ENCODE measurements around the gene PDS5B.
"Not testable (repeated sequence)": the region's sequence is repeated elsewhere in the genome, so short reads cannot be mapped to it uniquely, and the experiment has no call there.

The PDS5B gene

DNA sequence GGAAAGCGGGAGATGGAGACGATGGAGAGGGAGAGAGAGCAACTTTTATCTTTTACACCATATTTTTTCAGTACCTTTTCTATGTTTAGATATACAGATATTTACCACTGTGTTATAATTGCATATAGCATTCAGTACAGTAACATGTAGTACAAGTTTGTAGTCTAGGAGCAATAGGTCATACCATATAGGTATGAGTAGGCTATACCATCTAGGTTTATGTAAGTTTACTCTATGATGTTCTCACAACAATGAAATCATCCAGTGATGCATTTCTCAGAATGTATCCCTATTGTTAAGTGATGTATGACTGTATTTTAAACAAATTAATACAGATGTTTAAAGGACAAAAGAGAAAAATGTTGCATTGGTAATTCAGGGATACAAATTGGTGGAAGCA is 136.1 kb downstream of the PDS5B start:
- DNase-seq (ENCODE audit: low read depth in 1 of 2, low spot score in 1 of 2): no peak

DNA sequence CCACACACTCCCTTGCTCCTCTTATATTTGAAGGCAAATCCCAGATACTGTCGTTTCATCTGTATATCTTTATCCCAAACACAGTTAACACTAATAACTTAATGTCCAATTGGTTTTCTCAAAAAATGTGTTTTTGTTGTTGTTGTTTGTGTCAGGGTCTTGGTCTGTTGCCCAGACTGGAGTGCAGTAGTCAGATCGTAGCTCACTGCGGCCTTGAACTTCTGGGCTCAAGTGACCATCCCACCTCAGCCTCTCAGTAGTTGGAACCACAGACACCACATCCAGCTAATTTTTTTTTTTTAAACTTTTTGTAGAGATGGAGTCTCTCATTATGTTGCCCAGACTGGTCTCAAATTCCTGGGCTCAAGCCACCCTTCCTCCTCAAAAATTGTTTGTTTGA is 137.7 kb downstream of the PDS5B start:
- DNase-seq (ENCODE audit: low read depth in 1 of 2, low spot score in 1 of 2): no peak

DNA sequence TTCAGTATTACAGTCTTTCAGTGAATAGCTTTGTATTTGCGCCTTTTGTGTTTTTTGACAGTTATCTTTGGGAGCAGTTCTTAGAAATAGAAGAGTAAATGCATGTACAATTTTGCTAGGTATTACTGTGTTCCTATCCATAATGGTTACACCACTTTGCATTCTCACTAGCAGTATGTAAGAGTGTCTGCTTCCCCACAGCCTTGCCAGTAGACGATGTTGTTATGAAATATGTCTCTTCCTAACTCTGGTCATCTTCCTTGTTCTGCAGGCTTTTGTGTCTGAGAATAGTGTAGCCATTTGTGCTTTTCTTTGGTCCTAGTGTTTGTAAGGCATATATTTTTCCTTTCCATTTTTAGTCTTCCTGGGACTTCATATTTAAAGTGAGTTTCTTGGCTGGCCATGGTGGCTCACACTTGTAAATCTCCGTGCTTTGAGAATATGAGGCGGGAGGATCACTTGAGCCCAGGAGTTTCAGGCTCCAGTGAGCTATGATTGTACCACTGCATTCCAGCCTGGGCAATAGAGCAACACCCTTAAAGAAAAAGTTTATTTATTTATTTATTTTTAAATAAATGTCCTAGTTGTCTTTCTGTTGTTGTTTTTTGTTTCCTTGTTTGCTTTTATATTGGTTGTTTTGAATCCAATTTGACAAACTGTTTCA is 140.3 kb downstream of the PDS5B start:
- no peak for DNase-seq (ENCODE audit: low read depth in 1 of 2, low spot score in 1 of 2)

DNA sequence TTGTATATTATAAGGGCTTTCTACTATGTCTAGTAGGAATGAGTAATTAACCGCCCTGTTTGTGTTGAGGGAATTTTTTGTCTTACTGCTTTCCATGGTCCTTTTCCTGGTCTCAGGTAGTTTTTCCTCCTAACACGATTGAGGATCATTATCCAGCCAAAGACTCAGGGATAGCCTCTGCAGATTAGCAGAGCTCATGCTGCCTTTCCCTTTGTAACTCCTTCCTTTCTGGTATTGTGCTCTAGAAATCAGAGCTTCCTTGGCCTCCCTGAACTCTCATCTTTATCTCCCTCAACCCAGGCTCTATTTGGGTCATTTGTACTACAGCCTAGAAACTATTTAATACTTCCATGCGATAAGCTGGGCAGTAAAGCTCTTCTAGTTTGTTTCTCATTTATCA is 142.1 kb downstream of the PDS5B start:
- DNase-seq (ENCODE audit: low read depth in 1 of 2, low spot score in 1 of 2): no peak

DNA sequence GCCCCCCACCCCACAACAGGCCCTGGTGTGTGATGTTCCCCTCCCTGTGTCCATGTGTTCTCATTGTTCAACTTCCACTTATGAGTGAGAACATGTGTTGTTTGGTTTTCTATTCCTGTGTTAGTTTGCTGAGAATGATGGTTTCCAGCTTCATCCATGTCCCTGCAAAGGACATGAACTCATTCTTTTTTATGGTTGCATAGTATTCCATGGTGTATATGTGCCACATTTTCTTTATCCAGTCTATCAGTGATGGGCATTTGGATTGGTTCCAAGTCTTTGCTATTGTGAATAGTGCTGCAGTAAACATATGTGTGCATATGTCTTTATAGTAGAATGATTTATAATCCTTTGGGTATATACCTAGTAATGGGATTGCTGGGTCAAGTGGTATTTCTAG is 142.8 kb downstream of the PDS5B start:
- not testable (repeated sequence) for DNase-seq (ENCODE audit: low read depth in 1 of 2, low spot score in 1 of 2)

DNA sequence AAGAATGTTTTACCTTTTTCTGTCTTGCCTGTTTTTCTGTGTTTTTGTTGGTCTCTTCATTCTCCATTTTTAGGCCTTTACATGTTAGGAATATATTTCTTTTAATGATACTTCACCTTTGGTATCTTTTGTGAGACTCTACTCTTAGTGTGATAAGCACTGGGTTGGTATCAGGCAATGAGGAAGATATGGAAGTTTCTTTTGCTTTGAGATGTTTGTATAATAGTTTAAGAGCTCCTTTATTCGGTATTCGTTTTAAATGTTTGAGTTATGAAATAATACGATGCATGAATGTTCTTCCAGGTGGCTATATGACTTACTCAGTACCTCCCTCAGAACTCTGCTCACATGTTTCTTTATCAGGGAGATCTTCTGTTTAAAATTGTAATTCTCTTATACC is 144.8 kb downstream of the PDS5B start:
- DNase-seq (ENCODE audit: low read depth in 1 of 2, low spot score in 1 of 2): no peak

DNA sequence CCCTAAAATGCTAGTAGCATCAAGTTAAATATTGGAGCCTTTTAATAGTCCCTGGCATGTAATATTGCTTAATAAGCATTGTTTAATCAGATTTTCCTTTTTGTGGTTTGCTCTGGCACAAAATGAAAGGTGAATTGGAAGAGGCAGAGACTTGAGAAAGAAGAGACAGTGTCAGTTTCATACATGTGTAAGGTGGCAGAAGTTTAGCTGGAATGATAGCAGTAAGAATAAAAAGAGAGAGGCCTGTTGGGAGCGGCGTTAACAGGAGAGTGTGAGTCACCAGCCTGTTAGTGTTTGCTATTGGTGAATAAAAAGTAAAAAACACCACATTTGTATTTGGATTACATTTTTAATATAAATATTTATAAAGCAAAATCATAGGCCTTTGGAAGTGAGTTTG is 145.3 kb downstream of the PDS5B start:
- no peak for DNase-seq (ENCODE audit: low read depth in 1 of 2, low spot score in 1 of 2)

DNA sequence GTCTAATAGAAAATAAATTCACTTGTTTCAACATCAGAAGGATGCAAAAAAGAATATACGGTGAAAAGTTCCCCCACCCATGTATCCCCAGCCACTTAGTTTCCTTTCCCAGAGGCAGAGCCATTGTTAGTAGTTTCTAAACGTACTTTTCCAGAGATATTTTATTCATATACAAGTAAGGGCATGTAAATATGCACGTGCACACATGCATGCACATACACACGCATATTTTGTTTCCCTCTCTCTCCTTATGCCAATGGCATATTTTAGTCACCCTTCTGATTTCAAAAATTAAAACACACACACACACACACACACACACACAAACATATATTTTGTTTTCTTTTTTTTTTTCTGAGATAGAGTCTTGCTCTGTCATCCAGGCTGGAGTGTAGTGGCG is 147.4 kb downstream of the PDS5B start:
- DNase-seq (ENCODE audit: low read depth in 1 of 2, low spot score in 1 of 2): no peak

DNA sequence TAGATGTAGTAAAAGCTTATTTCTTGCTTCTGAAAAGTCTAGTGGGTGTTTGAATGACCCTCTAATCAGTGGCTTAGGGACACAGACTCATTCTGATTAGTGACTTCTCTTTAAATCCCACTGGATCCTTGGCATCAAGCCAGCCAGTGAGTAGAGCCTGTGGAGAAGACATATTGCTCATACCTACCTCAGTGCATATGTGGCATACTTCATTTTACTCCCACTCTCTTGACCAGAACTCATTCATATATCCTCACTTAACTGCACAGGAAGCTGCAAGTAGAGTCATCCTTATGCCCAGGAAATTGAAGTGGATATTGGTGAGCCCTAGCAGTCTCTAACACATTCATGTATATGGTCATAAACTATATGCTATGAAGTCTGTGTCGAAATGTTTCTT is 148.3 kb downstream of the PDS5B start:
- DNase-seq (ENCODE audit: low read depth in 1 of 2, low spot score in 1 of 2): no peak

DNA sequence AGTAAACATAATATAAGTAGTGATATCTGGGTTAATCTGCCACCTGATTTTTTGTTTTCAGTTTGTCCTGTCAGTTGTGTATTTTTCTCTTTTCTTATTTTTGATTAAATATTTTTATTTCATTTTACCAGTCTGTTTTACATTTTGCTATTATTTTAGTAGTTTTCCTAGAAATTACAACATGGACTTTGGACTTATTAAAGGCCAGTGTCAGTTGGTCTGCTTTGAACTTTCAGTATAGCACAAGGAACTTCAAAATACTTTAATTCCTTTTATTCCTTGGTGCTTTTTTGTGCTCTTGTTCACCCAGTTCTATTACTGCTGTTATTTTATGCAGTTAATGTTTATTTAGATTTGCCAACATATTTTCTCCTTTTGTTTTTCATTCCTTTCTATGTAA is 149.6 kb downstream of the PDS5B start:
- no peak for DNase-seq (ENCODE audit: low read depth in 1 of 2, low spot score in 1 of 2)

DNA sequence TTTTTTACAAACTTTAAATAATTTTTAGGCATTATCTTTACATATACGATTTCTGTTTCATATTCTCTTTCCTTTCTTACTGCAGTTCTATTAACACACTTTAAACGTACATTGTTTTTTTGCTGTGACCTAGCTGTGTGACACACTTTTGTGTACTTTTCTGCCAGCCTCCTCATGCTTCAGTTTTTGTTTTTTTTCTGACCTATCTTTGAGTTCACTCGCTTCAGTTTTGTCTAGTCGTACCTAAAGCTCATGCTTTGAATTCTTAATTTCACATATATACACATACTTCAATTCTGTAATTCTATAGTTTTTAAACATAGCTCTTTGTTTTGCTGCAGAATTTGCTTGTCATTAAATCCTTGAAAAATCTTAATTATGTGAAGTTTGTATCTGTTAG is 150.4 kb downstream of the PDS5B start:
- no peak for DNase-seq (ENCODE audit: low read depth in 1 of 2, low spot score in 1 of 2)

DNA sequence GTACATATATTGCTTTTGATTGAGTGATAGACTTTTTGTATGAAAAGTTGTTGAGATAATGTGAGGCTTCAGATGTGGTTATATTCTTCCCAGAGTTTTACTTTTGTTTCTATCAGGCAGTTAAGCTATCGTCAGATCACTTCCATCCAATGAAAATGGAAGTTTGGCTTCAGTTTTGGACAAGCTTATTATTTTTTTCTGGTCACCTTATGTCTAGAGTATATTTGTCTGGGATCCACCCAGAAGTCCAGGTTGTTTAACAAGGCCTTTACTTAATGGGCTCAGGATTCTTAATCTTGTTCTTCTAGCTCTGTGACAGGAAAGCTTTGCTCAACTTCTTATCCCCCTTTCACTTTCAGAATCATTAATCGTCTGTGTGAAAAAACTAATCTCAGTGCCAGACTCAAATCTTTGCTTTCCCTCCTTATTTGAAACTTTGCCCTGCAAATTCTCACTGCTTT is 150.9 kb downstream of the PDS5B start:
- DNase-seq (ENCODE audit: low read depth in 1 of 2, low spot score in 1 of 2): no peak

DNA sequence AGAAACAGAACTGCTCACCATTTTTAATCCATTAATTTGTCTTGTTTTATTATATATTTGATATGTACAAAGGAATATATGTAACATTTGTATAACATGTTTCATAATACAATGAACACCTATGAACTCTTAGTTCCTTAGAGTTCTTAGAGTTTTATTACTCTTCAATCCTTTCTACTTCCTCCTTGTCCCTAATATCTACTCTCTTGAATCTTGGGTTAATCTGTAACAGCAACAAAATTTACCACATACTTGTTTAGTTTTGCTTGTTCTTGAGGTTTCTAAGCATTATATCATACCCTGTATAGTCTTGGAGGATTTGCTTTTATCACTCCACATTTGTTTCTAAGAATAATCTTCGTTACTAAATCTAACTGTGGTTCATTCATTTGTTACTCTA is 151.4 kb downstream of the PDS5B start:
- no peak for DNase-seq (ENCODE audit: low read depth in 1 of 2, low spot score in 1 of 2)

DNA sequence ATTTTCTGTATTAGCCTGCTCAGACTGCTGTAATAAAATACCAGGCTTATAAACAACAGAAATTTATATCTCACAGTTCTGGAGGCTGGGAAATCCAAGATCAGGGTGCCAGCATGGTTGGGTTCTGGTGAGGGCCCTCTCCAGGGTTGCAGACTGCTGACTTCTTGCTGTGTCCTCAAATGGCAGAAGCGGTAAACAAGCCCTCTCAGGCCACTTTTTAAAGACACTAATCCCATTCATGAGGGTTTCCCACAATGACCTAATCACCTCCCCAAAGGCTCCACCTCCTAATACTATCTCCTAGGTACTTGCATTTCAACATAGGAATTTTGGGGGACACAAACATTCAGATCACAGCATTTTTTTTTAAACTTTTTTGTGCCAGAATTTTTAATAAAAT is 159.3 kb downstream of the PDS5B start:
- DNase-seq (ENCODE audit: low read depth in 1 of 2, low spot score in 1 of 2): no peak

DNA sequence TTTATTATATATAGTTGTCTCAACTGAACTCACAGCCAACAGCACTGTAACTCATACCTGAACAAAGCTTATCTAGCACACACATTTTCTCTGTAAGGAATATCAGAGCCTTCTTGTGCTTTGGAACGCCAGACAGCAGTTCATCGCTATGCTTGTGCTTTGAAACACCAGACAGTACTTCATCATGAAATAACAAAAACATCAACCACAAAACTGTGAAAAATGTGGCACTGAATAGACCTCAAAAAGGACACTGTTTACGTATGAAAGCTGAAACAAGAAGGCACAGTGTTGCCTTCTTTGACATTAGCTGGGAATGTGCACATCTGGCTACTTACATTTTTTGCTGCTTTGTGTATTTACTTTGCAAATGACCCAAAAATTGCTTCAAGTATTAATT is 160.2 kb downstream of the PDS5B start:
- DNase-seq (ENCODE audit: low read depth in 1 of 2, low spot score in 1 of 2): no peak

DNA sequence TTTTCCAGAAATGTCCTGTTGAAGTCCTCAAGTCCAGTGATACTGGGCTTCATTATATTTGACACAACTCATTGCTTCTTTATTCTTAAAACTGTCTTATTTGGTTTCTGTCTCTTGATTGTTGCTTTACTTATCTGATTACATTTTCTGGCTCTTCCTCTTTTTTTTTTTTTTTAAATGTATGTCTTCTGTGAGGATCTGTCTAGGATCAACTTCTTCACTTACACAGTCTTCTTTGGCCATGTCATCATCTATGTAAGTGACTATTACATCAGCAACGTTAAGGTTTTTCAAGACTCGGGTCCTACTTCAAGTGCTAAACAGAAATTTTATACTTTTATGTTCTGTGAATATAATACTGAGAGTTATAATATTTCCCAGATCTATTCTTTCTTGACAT is 162.1 kb downstream of the PDS5B start:
- DNase-seq (ENCODE audit: low read depth in 1 of 2, low spot score in 1 of 2): no peak

DNA sequence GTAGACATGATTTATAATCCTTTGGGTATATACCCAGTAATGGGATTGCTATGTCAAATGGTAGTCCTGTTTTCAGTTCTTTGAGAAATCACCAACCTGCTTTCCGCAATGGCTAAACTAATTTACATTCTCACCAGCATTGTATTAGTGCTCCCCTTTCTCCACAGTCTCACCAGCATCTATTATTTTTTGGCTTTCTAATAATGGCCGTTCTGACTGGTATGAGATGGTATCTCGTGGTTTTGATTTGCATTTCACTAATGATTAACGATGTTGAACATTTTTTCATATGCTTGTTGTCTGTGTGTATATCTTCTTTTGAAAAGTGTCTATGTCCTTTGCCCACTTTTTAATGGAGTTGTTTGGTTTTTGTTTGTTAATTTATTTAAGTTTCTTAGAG is 165.1 kb downstream of the PDS5B start:
- DNase-seq (ENCODE audit: low read depth in 1 of 2, low spot score in 1 of 2): no peak

DNA sequence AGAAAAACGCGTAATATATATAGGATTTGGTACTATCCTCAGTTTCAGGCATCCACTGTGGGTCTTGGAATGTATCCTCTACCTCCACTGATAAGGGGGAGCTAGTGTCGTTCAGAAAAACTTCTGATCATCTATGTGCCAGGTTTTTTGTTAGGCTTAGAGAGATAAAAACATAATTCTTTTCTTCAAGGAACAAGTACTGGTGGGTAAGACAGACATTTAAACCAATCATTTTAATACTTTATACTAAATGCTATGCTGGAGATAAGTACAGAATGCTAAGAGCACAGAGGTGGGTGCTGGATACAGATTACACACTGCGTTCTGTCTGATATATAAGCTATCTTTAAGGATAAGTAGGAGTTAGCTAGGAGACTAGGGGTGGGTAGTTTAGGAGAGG is 166.1 kb downstream of the PDS5B start:
- no peak for DNase-seq (ENCODE audit: low read depth in 1 of 2, low spot score in 1 of 2)

DNA sequence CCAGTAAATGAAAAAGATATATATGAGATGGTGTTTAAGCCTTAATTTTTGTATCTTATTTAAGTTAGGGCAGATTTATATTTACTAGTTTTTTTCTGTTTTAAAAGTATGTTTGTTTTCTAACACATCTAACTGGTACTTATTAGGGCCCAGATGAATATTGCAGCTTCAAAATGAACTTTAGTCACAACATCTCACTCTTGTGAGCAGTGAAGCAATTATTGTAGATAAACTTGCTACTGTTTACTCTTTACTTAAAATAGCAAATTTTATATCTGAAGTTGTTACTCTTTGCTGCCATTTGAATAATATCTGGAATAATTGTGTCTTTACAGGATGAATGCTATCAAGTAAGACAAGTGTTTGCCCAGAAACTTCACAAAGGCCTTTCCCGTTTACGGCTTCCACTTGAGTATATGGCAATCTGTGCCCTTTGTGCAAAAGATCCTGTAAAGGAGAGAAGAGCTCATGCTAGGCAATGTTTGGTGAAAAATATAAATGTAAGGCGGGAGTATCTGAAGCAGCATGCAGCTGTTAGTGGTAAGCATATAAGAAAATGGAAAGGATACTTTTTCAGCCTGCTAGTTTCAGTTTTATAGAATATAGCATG is 166.8 kb downstream of the PDS5B start:
- no peak for DNase-seq (ENCODE audit: low read depth in 1 of 2, low spot score in 1 of 2)

DNA sequence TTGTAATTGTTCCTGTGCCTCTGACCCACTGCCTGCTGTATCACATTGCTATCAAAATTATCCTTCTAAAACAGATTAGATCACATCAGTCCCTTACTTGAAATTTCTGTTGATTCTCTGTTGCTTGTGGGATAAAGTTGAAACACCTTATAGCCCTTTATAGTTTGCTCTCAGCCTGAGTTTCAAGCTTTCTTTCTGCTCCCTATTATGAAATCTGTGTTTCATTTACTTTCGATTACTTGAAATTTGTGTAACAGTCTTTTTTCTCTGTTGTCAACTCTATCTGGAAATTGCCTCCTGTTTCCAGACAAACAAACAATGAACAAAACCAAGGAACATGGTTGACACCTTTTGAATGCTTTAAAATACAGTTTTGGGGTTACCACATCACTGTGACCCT is 167.9 kb downstream of the PDS5B start:
- no peak for DNase-seq (ENCODE audit: low read depth in 1 of 2, low spot score in 1 of 2)

DNA sequence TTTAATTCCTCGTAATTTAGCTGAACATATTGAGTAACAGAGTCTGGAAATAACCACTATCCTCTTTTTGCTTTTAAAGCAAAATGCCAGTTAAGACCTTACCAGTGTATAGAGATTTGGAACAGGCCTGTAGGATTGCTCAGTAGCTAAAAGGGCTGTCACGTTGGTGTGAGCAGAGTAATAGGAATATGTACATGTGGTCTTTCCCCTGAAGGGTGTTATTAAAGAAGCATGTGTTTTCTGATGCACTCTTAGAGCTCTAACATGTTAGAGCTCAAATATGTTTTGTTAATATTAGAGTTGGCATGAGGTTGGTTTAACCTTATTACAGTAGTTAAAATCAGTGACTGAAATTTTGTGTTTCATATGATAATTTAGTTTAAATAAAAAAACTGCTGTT is 172.9 kb downstream of the PDS5B start:
- DNase-seq (ENCODE audit: low read depth in 1 of 2, low spot score in 1 of 2): no peak

DNA sequence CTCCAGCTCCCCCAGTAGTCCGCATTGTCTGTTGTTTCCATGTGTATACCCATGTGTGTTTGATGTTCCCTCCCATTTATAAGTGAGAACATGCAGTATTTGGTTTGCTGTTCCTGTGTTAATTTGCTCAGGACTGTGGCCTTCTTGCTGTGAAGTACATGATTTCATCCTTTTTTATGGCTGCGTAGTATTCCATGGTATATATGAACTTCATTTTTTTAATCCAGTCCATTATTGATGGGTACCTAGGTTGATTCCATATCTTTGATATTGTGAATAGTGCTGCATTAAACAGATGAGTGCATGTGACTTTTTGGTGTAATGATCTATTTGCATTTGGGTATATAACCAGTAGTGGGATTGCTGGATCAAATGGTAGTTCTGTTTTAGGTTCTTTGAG is 175.2 kb downstream of the PDS5B start:
- no peak for DNase-seq (ENCODE audit: low read depth in 1 of 2, low spot score in 1 of 2)

DNA sequence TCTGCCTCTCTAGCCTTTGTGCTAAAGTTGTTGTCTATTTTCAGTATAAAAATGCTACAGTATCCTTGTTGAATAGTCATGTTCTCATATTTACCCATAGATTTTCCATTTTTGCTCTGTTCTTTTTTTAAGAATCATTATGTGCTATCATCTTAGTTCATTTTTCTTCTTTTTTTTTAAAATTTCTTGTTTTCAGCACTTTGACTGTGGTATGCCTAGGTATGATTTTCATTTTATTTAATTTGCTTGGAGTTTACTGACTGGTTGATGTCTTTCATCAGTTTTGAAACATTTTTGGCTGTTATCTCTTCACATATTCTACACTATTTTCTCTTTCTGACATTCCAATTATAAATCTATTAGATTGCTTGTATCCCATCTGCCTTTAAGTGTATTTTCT is 192.9 kb downstream of the PDS5B start:
- no peak for DNase-seq (ENCODE audit: low read depth in 1 of 2, low spot score in 1 of 2)

All from stimulated activated CD4-positive, alpha-beta T cell treated with anti-CD3 and anti-CD28 coated beads, Interleukin-15, amount 100 ng/mL, for 1 hour (primary cell).